Natural killer cell (primary cell): ENCODE results near the gene RC3H1. TPM values are rescaled to one million over a fixed set of nuclear protein-coding genes. Genes with fewer than 3 reads are reported as not detected.

Experiments
- ATAC-seq, 3 donors: fragments of 150-1000 bp in 2 of 3; fragments of 200-7000 bp in 1 of 3; cut with Tn5 transposase; 1 replicate in 1 of 3; 2 replicates in 2 of 3; pipeline ENCODE4 v1.10.0; 2021; ENCODE audit warnings: mild to moderate bottlenecking in 2 of 3, moderate library complexity in 2 of 3
- DNase-seq, 2 donors: peaks; one replicate each; pipeline versions ENCODE4 v3.0.0 to v3.0.0-alpha.2; 2013 to 2021; ENCODE audit warnings: mixed read lengths in 1 of 2
- H3K27ac ChIP-seq: one replicate; pipeline ENCODE4 v1.5.1; 2013; ENCODE audit warnings: mild to moderate bottlenecking, low read length
- H3K27me3 ChIP-seq: one replicate; pipeline ENCODE4 v1.6.1; 2013; ENCODE audit warnings: low read length; ENCODE audit not compliant: control insufficient read depth, insufficient read depth
- H3K36me3 ChIP-seq: one replicate; pipeline ENCODE4 v1.6.1; 2013; ENCODE audit warnings: low read length; ENCODE audit not compliant: control insufficient read depth, insufficient read depth
- H3K4me1 ChIP-seq: one replicate; pipeline ENCODE4 v1.6.1; 2013; ENCODE audit warnings: low read length; ENCODE audit not compliant: control insufficient read depth, insufficient read depth
- H3K4me3 ChIP-seq: one replicate; pipeline ENCODE4 v1.5.1; 2013; ENCODE audit warnings: low read length
- H3K9me3 ChIP-seq: one replicate; pipeline ENCODE4 v1.6.1; 2013; ENCODE audit warnings: low read length; ENCODE audit not compliant: control insufficient read depth, insufficient read depth
- H3K27ac Mint-ChIP-seq, 2 donors: one replicate each; pipeline ENCODE4 v1.8.0; 2022; ENCODE audit warnings: mild to moderate bottlenecking in 2 of 2, mixed read lengths in 2 of 2, moderate library complexity in 1 of 2
- H3K27me3 Mint-ChIP-seq, 2 donors: one replicate each; pipeline ENCODE4 v1.8.0; 2022; ENCODE audit warnings: low read depth in 2 of 2, mixed read lengths in 2 of 2
- H3K36me3 Mint-ChIP-seq: one replicate; pipeline ENCODE4 v1.8.0; 2022; ENCODE audit warnings: mixed read lengths
- H3K4me1 Mint-ChIP-seq, 2 donors: one replicate each; pipeline ENCODE4 v1.8.0; 2022; ENCODE audit warnings: mixed read lengths in 2 of 2
- H3K4me3 Mint-ChIP-seq: one replicate; pipeline ENCODE4 v1.8.0; 2022; ENCODE audit warnings: mild to moderate bottlenecking, moderate library complexity, mixed read lengths
- H3K9me3 Mint-ChIP-seq, 2 donors: one replicate each; pipeline ENCODE4 v1.8.0; 2022; ENCODE audit warnings: mixed read lengths in 2 of 2
- CTCF ChIP-seq: fragments of 200-600 bp; IDR thresholded peaks from one replicate; pipeline ENCODE4 v1.8.0; 2022; ENCODE audit warnings: antibody characterized with exemption
- WGBS: methylation state at CpG from one replicate; pipeline ENCODE4 v1.1.7; 2013; ENCODE audit warnings: missing lambda C conversion rate; ENCODE audit not compliant: insufficient coverage; 5-methylcytosine and 5-hydroxymethylcytosine counted together
- intact Hi-C: fragments of 100-400 bp; cut with micrococcal nuclease; formaldehyde crosslinking; loops from one replicate; pipeline ENCODE4 v1.14.2; 2022
- total RNA-seq, 4 donors: library from RNA; stranded (reverse); fragments of 120-200 nt in 1 of 4; gene quantifications; one replicate each; pipeline versions ENCODE4 v1.2.3 to v1.2.4, GENCODE V29; 2013 to 2022

The RC3H1 gene
- total RNA-seq, 3 donors from 2014 or later (not counting 1 experiment from before 2014, with no cell fraction given): 67.8 to 82.1 (median 78.9) TPM

DNA sequence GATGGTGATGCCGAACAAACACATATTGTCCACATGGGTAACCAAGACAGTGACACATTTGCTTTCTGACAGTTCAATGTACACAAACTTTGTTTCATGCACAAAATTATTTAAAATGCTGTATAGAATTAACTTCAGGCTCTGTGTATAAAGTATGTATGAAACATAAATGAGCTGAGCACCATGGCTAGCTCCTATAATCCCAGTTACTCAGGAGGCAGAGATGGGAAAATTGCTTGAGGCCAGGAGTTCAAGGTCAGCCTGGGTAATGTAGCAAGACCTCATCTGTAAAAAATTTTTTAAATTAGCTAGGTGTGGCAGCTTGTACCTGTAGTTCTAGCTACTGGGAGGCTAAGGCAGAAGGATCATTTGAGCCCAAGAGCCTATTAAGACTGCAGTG, 19.2 kb upstream of the RC3H1 start:
- 100% methylated on average over 1 of the region's 1 CpG for WGBS
- intact Hi-C loops: no loop called here

GRCh38 chr1:174040387-174040786, 18.2 kb upstream of the RC3H1 start:
- no peaks in the 10 kb centered on the region for H3K9me3 Mint-ChIP-seq
- no peaks in the 10 kb centered on the region for H3K36me3 Mint-ChIP-seq
- WGBS: 88% methylated on average over 2 of the region's 2 CpGs
- no peak for ATAC-seq
- no peak for DNase-seq
- H3K27me3 ChIP-seq: peaks cover 2% of the 10 kb centered on the region
- no peak overlapping the region for H3K27ac ChIP-seq
- no peaks in the 10 kb centered on the region for H3K4me1 ChIP-seq
- no peak overlapping the region for H3K4me3 Mint-ChIP-seq
- H3K27ac Mint-ChIP-seq: no peak overlapping the region
- no peaks in the 10 kb centered on the region for H3K36me3 ChIP-seq
- intact Hi-C loops: no loop called here
- TF ChIP-seq CTCF: no peak
- no peak overlapping the region for H3K4me3 ChIP-seq
- no peaks in the 10 kb centered on the region for H3K27me3 Mint-ChIP-seq
- no peaks in the 10 kb centered on the region for H3K9me3 ChIP-seq
- no peaks in the 10 kb centered on the region for H3K4me1 Mint-ChIP-seq

More for the DNA sequence above, 19.2 kb upstream of the RC3H1 start:
- Mint-ChIP-seq H3K4me1 (no peaks in the 10 kb centered on the region), H3K27ac (no peak overlapping the region), H3K9me3 (no peaks in the 10 kb centered on the region), H3K27me3 (no peaks in the 10 kb centered on the region), H3K36me3 (no peaks in the 10 kb centered on the region), H3K4me3 (no peak overlapping the region)
- Histone ChIP-seq H3K4me1 (no peaks in the 10 kb centered on the region), H3K4me3 (no peak overlapping the region), H3K27me3 (peaks cover 2% of the 10 kb centered on the region), H3K9me3 (no peaks in the 10 kb centered on the region), H3K36me3 (no peaks in the 10 kb centered on the region), H3K27ac (no peak overlapping the region)
- ATAC-seq (no peak), DNase-seq (no peak)
- TF ChIP-seq CTCF: no peak

- Histone ChIP-seq H3K4me3 (no peak overlapping the region), H3K9me3 (no peaks in the 10 kb centered on the region), H3K27ac (no peak overlapping the region), H3K4me1 (no peaks in the 10 kb centered on the region), H3K36me3 (no peaks in the 10 kb centered on the region), H3K27me3 (peaks cover 2% of the 10 kb centered on the region)
- H3K27me3 Mint-ChIP-seq: no peaks in the 10 kb centered on the region
- intact Hi-C loops: no loop called here
- no peak for ATAC-seq
- TF ChIP-seq CTCF: no peak
- 100% methylated on average over 1 of the region's 1 CpG for WGBS
- no peak overlapping the region for H3K4me3 Mint-ChIP-seq
- H3K27ac Mint-ChIP-seq: no peak overlapping the region
- H3K9me3 Mint-ChIP-seq: no peaks in the 10 kb centered on the region
- no peak for DNase-seq
- no peaks in the 10 kb centered on the region for H3K4me1 Mint-ChIP-seq
- no peaks in the 10 kb centered on the region for H3K36me3 Mint-ChIP-seq
Measured at GRCh38 chr1:174039027-174039426, 16.9 kb upstream of the RC3H1 start.

DNA sequence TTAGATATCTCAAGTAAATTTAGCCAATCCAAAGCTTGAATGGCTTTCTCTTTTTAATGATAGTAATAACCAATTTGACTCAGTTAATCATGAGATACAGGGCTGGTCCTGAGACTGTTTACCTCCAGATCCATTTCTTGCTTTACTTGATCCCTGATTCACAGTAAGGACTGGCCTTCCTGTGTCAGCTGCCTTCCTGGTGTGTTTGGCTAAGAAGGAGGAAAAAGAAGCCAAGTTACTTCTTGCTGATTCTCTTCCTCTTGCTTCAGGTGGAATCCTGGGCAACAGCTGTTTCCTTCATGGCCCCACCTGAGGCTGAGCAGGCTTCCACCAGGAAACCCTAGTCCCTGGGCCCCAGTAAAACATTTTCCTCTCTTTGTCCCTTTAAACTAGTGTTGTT, 14.6 kb upstream of the RC3H1 start:
- H3K4me1 ChIP-seq: no peaks in the 10 kb centered on the region
- Mint-ChIP-seq H3K9me3 (no peaks in the 10 kb centered on the region), H3K4me3 (no peak overlapping the region), H3K27ac (no peak overlapping the region), H3K4me1 (no peaks in the 10 kb centered on the region), H3K36me3 (no peaks in the 10 kb centered on the region), H3K27me3 (no peaks in the 10 kb centered on the region)
- H3K27ac ChIP-seq: no peak overlapping the region
- H3K36me3 ChIP-seq: no peaks in the 10 kb centered on the region
- DNase-seq (no peak), ATAC-seq (no peak)
- intact Hi-C loops: no loop called here
- no peak for TF ChIP-seq CTCF
- H3K27me3 ChIP-seq: peaks cover 2% of the 10 kb centered on the region
- no peaks in the 10 kb centered on the region for H3K9me3 ChIP-seq
- no peak overlapping the region for H3K4me3 ChIP-seq
